GM19351 (cell line): ENCODE data around the gene PIK3R5.

Source experiments
- ATAC-seq: cut with Tn5 transposase; IDR thresholded peaks from one replicate; pipeline ENCODE4 v1.9.1; 2021; ENCODE audit warnings: mild to moderate bottlenecking, moderate library complexity; ENCODE audit not compliant: unreplicated experiment

Gene PIK3R5

DNA sequence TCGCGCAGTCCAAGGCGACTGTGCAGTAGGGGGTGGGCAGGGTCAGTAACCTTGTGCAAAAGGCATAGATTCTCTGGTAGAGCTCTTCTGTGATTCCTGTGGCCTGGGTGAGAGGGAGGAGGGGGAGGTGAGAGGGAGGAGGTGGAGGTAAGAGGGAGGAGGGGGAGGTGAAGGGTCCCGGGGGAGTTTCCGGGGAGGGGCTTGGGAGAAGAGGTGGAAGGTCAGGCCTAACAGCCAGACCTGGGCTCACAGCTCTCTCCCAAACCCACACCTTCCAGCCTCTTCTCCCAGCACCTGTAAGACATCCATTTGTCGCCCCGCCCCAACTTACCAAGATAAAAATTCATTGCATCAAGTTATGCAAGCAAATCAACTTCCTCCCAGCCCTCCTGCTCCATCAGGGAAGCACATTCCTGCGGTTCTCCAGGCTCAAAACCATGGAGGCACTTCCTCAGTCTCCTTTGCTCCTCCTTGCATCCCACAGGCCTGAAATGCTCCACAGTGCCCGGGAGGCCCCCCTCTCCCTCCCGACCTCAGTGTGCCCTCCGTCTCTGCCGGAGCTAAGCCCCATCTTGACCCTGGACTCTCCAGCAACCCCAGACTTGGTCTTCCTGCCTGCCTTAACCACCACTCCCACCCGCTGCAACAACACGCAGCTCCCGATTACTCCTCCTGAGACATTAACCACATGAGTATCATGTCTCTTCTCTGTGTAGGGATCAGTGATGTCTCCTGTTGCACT lies 128.5 kb downstream of the PIK3R5 start:
- ATAC-seq, result no peak

DNA sequence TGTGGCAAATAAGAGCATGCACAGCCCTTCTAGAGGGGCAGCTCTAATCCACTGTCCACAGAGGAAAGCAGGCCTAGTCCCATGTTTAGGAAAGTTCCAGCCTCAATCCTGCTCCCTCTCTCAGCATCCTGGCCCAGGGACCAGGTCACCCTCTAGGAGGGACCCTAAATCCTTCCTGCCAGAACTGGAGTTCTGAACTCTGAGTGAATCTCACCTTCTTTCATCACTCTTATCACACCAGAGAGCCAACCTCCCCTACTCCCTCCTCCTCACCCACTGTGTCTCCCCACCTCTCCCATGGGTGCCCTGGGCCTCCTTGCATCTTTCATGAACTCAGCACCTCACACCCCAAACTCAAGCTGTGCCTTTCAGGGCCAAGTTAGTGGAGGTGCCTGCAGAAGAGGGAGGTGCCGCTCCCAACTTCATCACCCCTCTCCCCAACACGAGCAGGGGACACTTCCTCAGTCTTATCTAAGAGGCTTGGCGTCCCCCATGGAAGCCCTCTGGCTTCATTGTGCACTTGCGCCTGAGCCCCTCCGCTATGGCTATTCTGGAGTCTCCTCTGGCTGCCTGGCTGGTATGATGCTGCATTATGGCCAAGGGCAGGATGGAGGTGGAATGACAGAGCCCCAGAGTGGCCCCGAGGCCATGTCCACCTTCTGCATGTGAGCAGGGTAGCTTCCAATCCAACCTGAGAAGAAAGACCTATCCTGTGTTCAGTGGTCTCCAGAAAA lies 129.7 kb downstream of the PIK3R5 start:
- ATAC-seq, result no peak

DNA sequence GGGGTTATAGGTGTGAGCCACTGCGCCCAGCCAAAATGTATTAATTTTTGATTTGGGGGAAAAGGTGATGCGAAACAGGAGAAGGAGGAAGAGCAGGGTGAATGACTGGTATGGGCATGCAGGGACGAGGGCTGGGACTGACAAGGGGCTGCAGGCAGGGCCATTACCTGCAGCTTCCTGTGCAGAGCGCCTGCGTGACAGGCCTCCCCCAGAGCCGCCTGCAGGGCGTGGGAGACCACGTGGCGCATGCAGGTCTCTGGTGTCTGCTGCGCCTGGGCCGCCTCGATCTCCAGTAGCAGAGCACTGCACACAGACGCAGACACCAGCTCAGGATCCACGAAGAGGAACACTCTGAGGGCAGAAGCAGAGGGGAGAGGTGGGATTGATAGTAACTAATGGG lies 130.4 kb downstream of the PIK3R5 start:
- no peak for ATAC-seq

DNA sequence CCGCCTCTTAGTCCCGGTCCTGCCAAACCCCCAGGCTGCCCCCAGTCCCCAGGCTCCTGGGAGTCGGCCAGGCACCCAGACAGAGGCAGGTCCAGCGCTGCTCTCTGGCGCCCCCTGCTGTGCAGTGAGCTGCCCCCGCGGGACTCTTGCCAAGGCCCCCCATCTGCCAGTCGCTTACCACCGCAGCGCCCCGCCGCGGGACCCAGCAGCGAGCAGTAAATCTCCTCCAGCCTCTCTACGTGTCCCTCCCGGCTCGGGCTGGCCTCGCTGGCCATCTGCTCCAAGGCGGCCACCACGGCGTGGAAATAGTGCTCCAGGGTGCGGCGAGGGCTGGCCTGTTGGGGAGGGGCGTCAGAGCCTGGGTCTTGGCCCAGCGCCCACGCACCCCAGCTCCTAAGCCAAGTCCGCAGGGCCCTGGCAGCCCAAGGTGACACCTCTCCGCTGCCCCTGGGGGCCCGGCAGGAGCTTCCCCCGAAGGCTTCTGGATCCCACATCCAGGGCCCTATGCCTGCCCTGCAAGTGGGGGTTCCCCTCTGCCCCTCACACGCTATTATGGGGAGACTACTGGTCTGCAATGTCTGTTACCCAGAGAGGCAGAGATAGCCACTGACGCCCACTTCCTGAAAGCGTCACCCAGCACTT lies 132.7 kb downstream of the PIK3R5 start:
- ATAC-seq, result no peak

GRCh38 chr17:8831234-8831849 lies 134.2 kb downstream of the PIK3R5 start:
- no peak for ATAC-seq

GRCh38 chr17:8830141-8830540 lies 135.4 kb downstream of the PIK3R5 start:
- no peak for ATAC-seq

GRCh38 chr17:8829036-8829941 lies 136.2 kb downstream of the PIK3R5 start:
- no peak for ATAC-seq
